Adrenal gland (tissue), 12 donors: ENCODE data around the gene DNAH9. TPM values are rescaled to one million over a fixed set of nuclear protein-coding genes. Genes with fewer than 3 reads are reported as not detected.
"Not testable (repeated sequence)": the region's sequence is repeated elsewhere in the genome, so short reads cannot be mapped to it uniquely, and the experiment has no call there.

Experiments
- DNase-seq, 7 donors: peaks; one replicate each; pipeline ENCODE4 v3.0.0-alpha.2; 2019 to 2020
- H3K27ac ChIP-seq, 5 donors: fragments of 200-600 bp; sonication (generic) in 4 of 5; 1 replicate in 3 of 5; 2 replicates in 2 of 5; pipeline versions ENCODE4 v1.5.1 to v1.8.0; 2016 to 2020; ENCODE audit warnings: mild to moderate bottlenecking in 1 of 5
- H3K27me3 ChIP-seq: fragments of 200-600 bp; 2 replicates; pipeline ENCODE4 v1.8.0; 2021
- H3K36me3 ChIP-seq, 2 donors: fragments of 200-600 bp; replicated peaks in 1 of 2; 1 replicate in 1 of 2; 2 replicates in 1 of 2; pipeline versions ENCODE4 v1.5.1 to v1.8.0; 2018 to 2022
- H3K4me1 ChIP-seq, 2 donors: fragments of 200-600 bp; replicated peaks in 1 of 2; 1 replicate in 1 of 2; 2 replicates in 1 of 2; pipeline versions ENCODE4 v1.5.1 to v1.8.0; 2018 to 2021
- H3K4me3 ChIP-seq, 4 donors: fragments of 200-600 bp; sonication (generic) in 3 of 4; one replicate each; pipeline ENCODE4 v1.5.1; 2016 to 2018
- H3K9me3 ChIP-seq, 3 donors: fragments of 200-600 bp; sonication (generic) in 1 of 3; replicated peaks in 1 of 3; 1 replicate in 2 of 3; 2 replicates in 1 of 3; pipeline versions ENCODE4 v1.5.1 to v1.8.0; 2016 to 2021
- POLR2A ChIP-seq, 2 donors: fragments of 450-650 bp; IDR thresholded peaks; one replicate each; pipeline ENCODE4 v1.6.1; 2017; ENCODE audit warnings: antibody characterized with exemption in 2 of 2, mild to moderate bottlenecking in 2 of 2, moderate library complexity in 1 of 2
- WGBS, 4 donors: extraction: QIAGEN DNeasy Blood & Tissue Kit in 2 of 4; methylation state at CpG; one replicate each; pipeline versions ENCODE4 v1.1.5 to v1.1.7; 2013 to 2017; 5-methylcytosine and 5-hydroxymethylcytosine counted together
- intact Hi-C, 2 donors: fragments of 100-400 bp; cut with DNase I; formaldehyde crosslinking; loops; one replicate each; pipeline versions ENCODE4 v1.14.1 to v1.15.0; 2022 to 2023
- polyA plus RNA-seq, 3 donors: library from polyadenylated mRNA; stranded (reverse); fragments of 200-250 nt in 2 of 3; fragments of 350-450 nt in 1 of 3; fragmentation: Illumina TruSeq in 1 of 3; extraction: RNeasy Lipid Tissue Mini Kit (QIAGEN cat#74804) in 1 of 3; gene quantifications; one replicate each; pipeline ENCODE4 v1.2.3, GENCODE V29; 2013 to 2014
- total RNA-seq, 9 donors: library from RNA; depleted of rRNA in 4 of 9; stranded (reverse); fragments of >200 nt in 4 of 9; fragments of 120-200 nt in 1 of 9; fragmentation: NEBNext Ultra II Directional in 1 of 9; extraction: Animal tissue kit (Norgen Biotek cat#: 25700) in 1 of 9; gene quantifications; one replicate each; pipeline versions ENCODE4 v1.1.0 to v1.2.4, GENCODE V29; 2013 to 2023
- TF ChIP-seq, protein P1 (sequence below), 6 experiments: fragments of 450-650 bp in 4 of 6; fragments of 200-600 bp in 2 of 6; sonication (generic) in 1 of 6; IDR thresholded peaks; 1 replicate in 5 of 6; 2 replicates in 1 of 6; pipeline versions ENCODE4 v1.5.1 to v1.8.0; 2016 to 2021; ENCODE audit warnings: antibody characterized with exemption in 6 of 6, mild to moderate bottlenecking in 2 of 6, moderate library complexity in 1 of 6
- donor health status: healthy with polysubstance abuse.
- donor health status: Bipolar disorder and iron deficiency.
- donor health status: DM: yes; HTN: yes; CAD: no.
- donor health status: DM: no; HTN: no; CAD: no.
- donor health status: DM: no; HTN: no; CAD: no.
- donor health status: DM: yes; HTN: yes; CAD: no.

DNAH9 gene
- total and polyA plus RNA-seq, 12 donors: 0.28 to 3.5 (median 1.2) TPM

DNA sequence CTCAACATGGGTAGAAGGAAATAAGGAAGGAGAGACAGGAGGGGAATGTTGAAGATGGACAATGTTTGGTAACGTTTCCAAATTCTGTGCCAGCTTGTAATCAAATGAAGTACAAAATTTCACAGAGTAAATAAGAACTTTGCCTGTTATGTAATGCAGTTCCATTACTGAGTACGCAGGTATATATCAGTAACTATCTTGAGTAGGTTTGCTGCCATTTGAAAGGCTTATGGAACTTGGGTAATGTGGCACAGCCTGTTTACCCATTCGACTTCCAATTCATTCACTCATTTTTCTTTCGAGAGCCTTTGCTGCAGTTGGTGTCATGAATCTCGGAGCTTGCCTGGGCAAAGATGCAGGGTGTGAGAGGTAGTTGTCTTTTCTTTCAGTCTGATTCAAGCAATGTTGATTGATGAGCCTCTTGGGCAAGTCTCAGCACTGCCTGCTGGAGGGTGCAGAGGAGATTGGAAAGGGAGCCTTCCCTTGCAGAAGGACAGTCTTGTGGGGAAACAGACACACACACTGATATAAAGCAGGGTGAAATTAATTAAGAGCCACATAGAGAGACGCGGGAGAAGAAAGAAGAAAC is 345.6 kb downstream of the DNAH9 start:
- Histone ChIP-seq H3K36me3 (no peaks in the 10 kb centered on the region), H3K4me1 (peaks cover 0 to 4% of the 10 kb centered on the region in 2 donors), H3K27ac (no peak overlapping the region), H3K27me3 (no peaks in the 10 kb centered on the region), H3K9me3 (no peaks in the 10 kb centered on the region), H3K4me3 (no peak overlapping the region)
- intact Hi-C loops: no loop called here
- 82 to 90% (median 87%) methylated on average over 7 of the region's 7 CpGs for WGBS, 4 donors
- DNase-seq: no peak
- TF ChIP-seq POLR2A (IDR thresholded peaks at IDR 0.05): no peak
- TF ChIP-seq, protein P1, sequence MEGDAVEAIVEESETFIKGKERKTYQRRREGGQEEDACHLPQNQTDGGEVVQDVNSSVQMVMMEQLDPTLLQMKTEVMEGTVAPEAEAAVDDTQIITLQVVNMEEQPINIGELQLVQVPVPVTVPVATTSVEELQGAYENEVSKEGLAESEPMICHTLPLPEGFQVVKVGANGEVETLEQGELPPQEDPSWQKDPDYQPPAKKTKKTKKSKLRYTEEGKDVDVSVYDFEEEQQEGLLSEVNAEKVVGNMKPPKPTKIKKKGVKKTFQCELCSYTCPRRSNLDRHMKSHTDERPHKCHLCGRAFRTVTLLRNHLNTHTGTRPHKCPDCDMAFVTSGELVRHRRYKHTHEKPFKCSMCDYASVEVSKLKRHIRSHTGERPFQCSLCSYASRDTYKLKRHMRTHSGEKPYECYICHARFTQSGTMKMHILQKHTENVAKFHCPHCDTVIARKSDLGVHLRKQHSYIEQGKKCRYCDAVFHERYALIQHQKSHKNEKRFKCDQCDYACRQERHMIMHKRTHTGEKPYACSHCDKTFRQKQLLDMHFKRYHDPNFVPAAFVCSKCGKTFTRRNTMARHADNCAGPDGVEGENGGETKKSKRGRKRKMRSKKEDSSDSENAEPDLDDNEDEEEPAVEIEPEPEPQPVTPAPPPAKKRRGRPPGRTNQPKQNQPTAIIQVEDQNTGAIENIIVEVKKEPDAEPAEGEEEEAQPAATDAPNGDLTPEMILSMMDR (IDR thresholded peaks at IDR 0.05): no peak

DNA sequence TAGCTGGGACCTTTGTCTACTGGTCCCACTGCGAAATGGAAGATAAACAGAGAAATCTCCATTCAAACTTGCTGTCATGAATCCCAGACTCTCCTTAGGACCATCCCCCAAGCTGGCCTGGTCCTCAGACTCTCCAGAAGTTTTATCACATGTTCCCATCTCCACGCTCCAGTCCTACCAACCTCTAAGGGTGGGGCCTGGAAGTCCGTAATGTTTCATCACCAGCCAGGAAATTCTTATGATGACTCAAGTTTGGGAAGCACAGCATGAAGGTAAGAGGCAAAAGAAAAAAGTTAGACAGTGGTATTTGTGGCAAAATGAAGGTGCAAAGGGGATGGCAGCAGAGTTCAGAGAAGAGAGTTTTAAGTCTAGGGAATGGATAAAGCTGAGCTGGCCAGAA is 346.3 kb downstream of the DNAH9 start:
- intact Hi-C loops: no loop called here
- H3K36me3 ChIP-seq: no peaks in the 10 kb centered on the region
- DNase-seq: no peak
- H3K9me3 ChIP-seq: no peaks in the 10 kb centered on the region
- no peak overlapping the region for H3K27ac ChIP-seq
- H3K4me3 ChIP-seq: no peak overlapping the region
- 67 to 77% (median 72%) methylated on average over 3 of the region's 3 CpGs for WGBS, 4 donors
- TF ChIP-seq POLR2A (IDR thresholded peaks at IDR 0.05): no peak
- TF ChIP-seq, protein P1 (IDR thresholded peaks at IDR 0.05): no peak
- no peaks in the 10 kb centered on the region for H3K27me3 ChIP-seq
- H3K4me1 ChIP-seq: peaks cover 0 to 4% of the 10 kb centered on the region in 2 donors

DNA sequence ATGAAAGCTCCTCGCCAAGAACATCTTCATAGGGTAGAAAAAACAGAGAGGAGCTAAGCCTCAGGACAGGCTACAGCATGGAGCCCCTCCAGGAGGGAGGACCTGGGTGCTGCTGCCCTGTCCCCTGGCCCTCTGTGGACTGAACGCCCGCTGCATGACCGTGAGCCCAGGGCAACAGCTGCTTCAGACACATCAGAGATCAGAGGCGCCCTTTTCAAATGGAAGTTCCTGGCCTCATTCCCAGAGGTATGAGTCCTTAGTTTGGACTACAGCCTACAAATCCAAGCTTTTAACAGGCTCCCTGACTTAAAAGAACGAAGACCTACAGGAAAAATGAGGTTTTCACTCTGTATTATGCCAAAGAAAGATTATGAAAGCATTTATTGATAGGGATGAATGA is 350.5 kb downstream of the DNAH9 start:
- TF ChIP-seq POLR2A (IDR thresholded peaks at IDR 0.05): peak in 1 of 2 donors; percentile 26
- TF ChIP-seq, protein P1 (IDR thresholded peaks at IDR 0.05): no peak
- H3K4me1 ChIP-seq: peaks cover 0 to 4% of the 10 kb centered on the region in 2 donors
- peak; percentile 71 to 85 (median 82) for DNase-seq
- intact Hi-C loops: no loop called here
- peaks cover 0 to 2% (median 2%) of the 10 kb centered on the region in 3 donors for H3K9me3 ChIP-seq
- H3K27ac ChIP-seq: no peak overlapping the region
- 26 to 45% (median 37%) methylated on average over 6 of the region's 6 CpGs for WGBS, 4 donors
- no peaks in the 10 kb centered on the region for H3K27me3 ChIP-seq
- peak overlapping the region in 1 of 4 donors; percentile 27 for H3K4me3 ChIP-seq
- H3K36me3 ChIP-seq: no peaks in the 10 kb centered on the region

DNA sequence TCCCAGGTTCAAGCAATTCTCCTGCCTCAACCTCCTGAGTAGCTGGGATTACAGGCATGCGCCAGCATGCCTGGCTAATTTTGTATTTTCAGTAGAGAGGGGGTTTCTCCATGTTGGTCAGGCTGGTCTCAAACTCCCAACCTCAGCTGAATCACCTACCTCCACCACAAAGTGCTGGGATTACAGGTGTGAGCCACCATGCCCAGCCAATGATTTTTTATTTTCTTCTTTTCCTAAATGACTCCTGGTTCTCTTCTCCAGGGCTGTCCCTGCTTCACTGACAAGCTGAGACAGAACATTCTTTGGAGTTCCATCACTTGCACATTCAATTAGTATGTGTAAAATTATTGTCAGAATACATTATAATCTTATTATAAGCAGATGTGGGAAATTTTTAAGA is 351.3 kb downstream of the DNAH9 start:
- intact Hi-C loops, H3K36me3 ChIP-seq, H3K4me3 ChIP-seq, H3K4me1 ChIP-seq, DNase-seq, H3K27ac ChIP-seq, H3K27me3 ChIP-seq, H3K9me3 ChIP-seq: not testable (repeated sequence)
- WGBS, 4 donors: 93 to 100% (median 99%) methylated on average over 1 of the region's 1 CpG
